Activated CD8-positive, alpha-beta T cell treated with anti-CD3 and anti-CD28 coated beads for 36 hours (primary cell): ENCODE results near the gene ZNRF3. TPM values are rescaled to one million over a fixed set of nuclear protein-coding genes. Genes with fewer than 3 reads are reported as not detected.

Source experiments
- ATAC-seq: fragments of 200-7000 bp; cut with Tn5 transposase; one replicate; pipeline ENCODE4 v1.10.0; 2021; ENCODE audit warnings: mild to moderate bottlenecking, moderate library complexity
- CTCF ChIA-PET: fragments of 350-600 bp; sonication (Branson Sonifier 250); formaldehyde crosslinking; loops from one replicate; lab custom pipeline; 2021; ENCODE audit warnings: antibody characterized with exemption; lab: Charles Lee
- POLR2A ChIA-PET: fragments of 350-600 bp; sonication (Branson Sonifier 250); formaldehyde crosslinking; loops from one replicate; lab custom pipeline; 2021; ENCODE audit warnings: antibody characterized with exemption; lab: Charles Lee
- DNase-seq: peaks from one replicate; pipeline ENCODE4 v3.0.0-alpha.2; 2020
- H3K27ac Mint-ChIP-seq: one replicate; pipeline ENCODE4 v1.8.0; 2021; ENCODE audit warnings: mild to moderate bottlenecking, mixed read lengths
- H3K27me3 Mint-ChIP-seq: one replicate; pipeline ENCODE4 v1.8.0; 2021; ENCODE audit warnings: mixed read lengths
- H3K36me3 Mint-ChIP-seq: one replicate; pipeline ENCODE4 v1.8.0; 2021; ENCODE audit warnings: low read depth, mixed read lengths
- H3K4me1 Mint-ChIP-seq: one replicate; pipeline ENCODE4 v1.8.0; 2021; ENCODE audit warnings: low read depth, mixed read lengths
- H3K4me3 Mint-ChIP-seq: one replicate; pipeline ENCODE4 v1.8.0; 2021; ENCODE audit warnings: mild to moderate bottlenecking, moderate library complexity, mixed read lengths
- H3K9me3 Mint-ChIP-seq: one replicate; pipeline ENCODE4 v1.8.0; 2021; ENCODE audit warnings: mixed read lengths
- intact Hi-C: fragments of 100-400 bp; cut with micrococcal nuclease; formaldehyde crosslinking; loops from one replicate; pipeline ENCODE4 v1.10.0; 2022
- total RNA-seq, 2 experiments: library from RNA; stranded (reverse); gene quantifications; one replicate each; pipeline ENCODE4 v1.2.3, GENCODE V29; 2021
- TF ChIP-seq, protein P1 (sequence below): fragments of 200-600 bp; IDR thresholded peaks from one replicate; pipeline ENCODE4 v1.8.0; 2022; ENCODE audit warnings: antibody characterized with exemption, mild to moderate bottlenecking

Gene ZNRF3
- total RNA-seq, 2 experiments from 2014 or later = 2.0 to 2.5 TPM

DNA sequence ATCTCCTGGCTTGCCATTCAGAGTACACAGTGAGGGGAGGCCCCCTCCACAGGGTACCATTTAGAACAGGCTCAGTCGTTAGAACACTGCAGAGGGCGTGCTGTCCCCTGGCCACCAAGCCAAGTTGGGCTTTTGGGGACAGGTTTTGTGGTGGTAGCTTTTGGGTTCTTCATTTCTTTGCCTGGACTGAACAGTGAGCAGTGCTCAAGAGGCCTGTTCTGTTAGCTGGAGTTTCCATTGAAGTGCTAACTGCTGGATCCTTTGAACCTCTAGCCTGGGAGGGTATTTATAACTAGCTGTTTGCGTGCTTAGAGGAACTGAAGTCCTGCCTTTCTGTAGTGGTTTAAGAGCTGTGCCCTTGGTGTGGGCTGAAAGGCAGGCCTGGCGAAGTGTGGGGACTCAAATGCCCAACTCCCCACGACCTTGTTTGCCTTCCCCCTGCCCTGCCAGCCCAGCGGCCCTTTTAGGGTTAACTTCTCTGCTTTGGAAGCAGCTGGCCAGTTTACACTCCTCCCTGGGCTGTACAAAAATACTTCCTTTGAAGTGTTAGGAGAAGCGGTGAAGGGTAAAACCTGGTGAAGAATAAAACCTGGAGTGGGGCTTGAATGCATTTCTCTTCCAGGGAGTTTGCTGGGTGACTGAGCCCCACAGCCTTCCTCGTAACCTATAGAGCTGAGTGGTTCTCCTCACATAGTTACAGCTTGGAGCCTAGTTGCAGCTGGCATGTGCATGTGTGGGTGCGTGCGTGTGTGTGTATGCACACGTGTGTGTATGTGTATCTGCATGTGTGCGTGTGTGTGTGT lies 34.6 kb downstream of the ZNRF3 start:
- intact Hi-C loops = no loop called here
- no peak overlapping the region for H3K27ac Mint-ChIP-seq
- CTCF ChIA-PET = interaction anchor here (1.4 kb wide), 1 partner anchor 123 kb away, joined by 3 read pairs; no protein-coding TSS in a partner anchor
- H3K36me3 Mint-ChIP-seq = no peaks in the 10 kb centered on the region
- POLR2A ChIA-PET = interaction anchor here (1.0 to 1.6 kb wide), 2 partner anchors 9 to 152 kb away, joined by 3 to 6 read pairs; no protein-coding TSS in a partner anchor
- ATAC-seq (no peak), DNase-seq (no peak)
- peaks cover 40% of the 10 kb centered on the region for H3K27me3 Mint-ChIP-seq
- TF ChIP-seq, protein P1, sequence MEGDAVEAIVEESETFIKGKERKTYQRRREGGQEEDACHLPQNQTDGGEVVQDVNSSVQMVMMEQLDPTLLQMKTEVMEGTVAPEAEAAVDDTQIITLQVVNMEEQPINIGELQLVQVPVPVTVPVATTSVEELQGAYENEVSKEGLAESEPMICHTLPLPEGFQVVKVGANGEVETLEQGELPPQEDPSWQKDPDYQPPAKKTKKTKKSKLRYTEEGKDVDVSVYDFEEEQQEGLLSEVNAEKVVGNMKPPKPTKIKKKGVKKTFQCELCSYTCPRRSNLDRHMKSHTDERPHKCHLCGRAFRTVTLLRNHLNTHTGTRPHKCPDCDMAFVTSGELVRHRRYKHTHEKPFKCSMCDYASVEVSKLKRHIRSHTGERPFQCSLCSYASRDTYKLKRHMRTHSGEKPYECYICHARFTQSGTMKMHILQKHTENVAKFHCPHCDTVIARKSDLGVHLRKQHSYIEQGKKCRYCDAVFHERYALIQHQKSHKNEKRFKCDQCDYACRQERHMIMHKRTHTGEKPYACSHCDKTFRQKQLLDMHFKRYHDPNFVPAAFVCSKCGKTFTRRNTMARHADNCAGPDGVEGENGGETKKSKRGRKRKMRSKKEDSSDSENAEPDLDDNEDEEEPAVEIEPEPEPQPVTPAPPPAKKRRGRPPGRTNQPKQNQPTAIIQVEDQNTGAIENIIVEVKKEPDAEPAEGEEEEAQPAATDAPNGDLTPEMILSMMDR = no peak
- peaks cover 15% of the 10 kb centered on the region for H3K4me1 Mint-ChIP-seq
- H3K4me3 Mint-ChIP-seq = no peak overlapping the region
- H3K9me3 Mint-ChIP-seq = no peaks in the 10 kb centered on the region

DNA sequence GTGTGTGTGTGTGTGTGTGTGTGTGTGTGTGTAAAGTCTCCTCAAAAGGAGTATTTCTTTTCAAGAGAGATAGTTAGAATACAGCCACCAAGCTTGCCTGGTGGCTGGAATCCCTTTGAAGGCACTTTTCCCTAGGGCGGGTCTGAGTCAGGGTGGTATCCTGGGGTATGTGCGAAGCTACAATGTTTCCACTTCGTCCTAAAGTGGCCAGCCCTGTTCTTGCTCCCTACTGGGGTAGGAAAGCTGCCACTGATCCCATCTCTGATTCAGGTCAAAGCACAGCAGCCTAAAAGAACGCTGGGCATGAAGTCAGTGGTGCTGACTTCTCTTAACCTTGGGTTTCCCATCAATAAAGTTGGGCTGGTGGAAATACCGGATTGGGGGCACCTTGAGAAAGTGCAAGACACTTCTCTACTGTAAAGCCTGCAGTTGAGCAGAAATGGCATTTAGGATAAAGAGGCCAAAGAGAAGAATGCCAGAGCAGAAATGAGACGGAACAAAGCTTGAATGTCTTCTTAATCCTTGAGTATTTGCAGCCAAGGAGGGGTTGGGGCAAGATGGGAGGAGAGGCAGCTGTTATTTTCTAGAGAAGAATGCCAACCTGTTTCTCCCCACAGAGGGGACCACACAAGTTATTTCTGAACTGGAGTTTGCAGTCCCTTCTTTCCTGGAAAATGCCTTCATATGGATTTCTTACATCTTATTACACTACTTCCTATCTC lies 35.3 kb downstream of the ZNRF3 start:
- TF ChIP-seq, protein P1 = no peak
- intact Hi-C loops = no loop called here
- no peak overlapping the region for H3K4me3 Mint-ChIP-seq
- no peak for ATAC-seq
- CTCF ChIA-PET = interaction anchor here (1.4 kb wide), 1 partner anchor 122 kb away, joined by 3 read pairs; no protein-coding TSS in a partner anchor
- no peak overlapping the region for H3K27ac Mint-ChIP-seq
- no peaks in the 10 kb centered on the region for H3K9me3 Mint-ChIP-seq
- DNase-seq = no peak
- POLR2A ChIA-PET = interaction anchor here (1.0 to 1.6 kb wide), 2 partner anchors 9 to 153 kb away, joined by 3 to 6 read pairs; no protein-coding TSS in a partner anchor
- H3K4me1 Mint-ChIP-seq = peaks cover 15% of the 10 kb centered on the region
- peaks cover 38% of the 10 kb centered on the region for H3K27me3 Mint-ChIP-seq
- H3K36me3 Mint-ChIP-seq = no peaks in the 10 kb centered on the region

DNA sequence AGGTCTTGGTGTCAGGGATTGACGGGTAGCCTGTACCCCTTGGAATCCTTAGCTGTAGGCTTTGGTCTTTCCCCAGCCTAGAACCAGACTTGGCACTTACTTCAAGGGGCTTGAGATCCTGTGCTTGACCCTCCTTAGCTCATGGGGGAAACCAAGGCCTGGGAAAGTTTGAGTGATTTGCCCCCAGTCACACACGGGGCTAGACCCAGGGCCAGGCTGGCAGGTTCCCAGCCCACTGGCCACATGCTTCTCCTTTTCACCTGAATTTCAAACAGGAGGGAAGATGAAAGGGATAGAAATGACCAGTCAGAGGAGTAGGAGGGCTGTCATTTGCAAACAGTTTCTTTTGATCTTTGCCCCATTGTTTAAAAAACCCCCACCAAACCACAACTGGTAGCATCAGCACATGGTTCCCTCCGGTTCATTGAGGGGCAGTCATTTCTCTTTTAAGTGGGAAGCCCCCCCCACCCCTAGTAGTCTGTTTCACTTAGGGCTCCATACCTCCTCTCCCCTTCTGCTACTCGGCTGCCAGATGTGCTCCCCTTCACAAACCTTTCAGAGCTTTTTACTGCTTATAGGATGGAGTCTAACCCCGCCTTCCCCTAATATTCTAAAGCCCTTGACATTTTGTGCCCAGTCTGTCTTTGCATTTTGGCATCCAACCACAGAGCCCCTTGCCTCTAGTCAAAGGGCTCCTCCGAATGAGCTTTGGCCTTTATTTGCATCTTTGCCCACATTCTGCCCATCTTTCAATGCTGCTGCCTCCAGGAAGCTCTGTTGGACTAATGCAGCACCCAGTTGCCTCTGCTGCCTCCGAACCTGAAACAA lies 37.6 kb downstream of the ZNRF3 start:
- Mint-ChIP-seq H3K36me3 (no peaks in the 10 kb centered on the region), H3K4me1 (peaks cover 15% of the 10 kb centered on the region), H3K27ac (no peak overlapping the region), H3K9me3 (no peaks in the 10 kb centered on the region), H3K4me3 (no peak overlapping the region), H3K27me3 (peaks cover 41% of the 10 kb centered on the region)
- peak; percentile 32 for DNase-seq
- POLR2A ChIA-PET = interaction anchor here (1.1 kb wide), 1 partner anchor 12 kb away, joined by 6 read pairs; no protein-coding TSS in a partner anchor
- CTCF ChIA-PET = interaction anchor here (1.0 to 1.2 kb wide), 2 partner anchors 13 to 119 kb away, joined by 3 read pairs; no protein-coding TSS in a partner anchor
- ATAC-seq = no peak
- intact Hi-C loops = no loop called here
- TF ChIP-seq, protein P1 = no peak

DNA sequence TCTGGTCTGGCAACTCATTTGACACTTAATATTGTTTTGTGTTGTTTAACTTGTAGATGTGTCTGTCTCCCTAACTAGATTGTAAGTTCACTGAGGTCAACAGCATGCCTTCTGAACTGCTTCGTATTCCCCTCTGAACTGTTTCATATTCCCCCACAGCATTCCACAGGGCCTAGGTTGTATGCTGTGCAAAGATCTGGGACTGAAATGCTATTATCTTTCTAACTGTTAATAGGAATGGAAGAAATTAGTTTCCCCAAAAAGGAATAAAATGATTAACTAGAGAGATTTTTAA lies 38.2 kb downstream of the ZNRF3 start:
- ChIA-PET CTCF (no interaction called here), POLR2A (interaction anchor here (1.1 kb wide), 1 partner anchor 13 kb away, joined by 6 read pairs; no protein-coding TSS in a partner anchor)
- DNase-seq (no peak), ATAC-seq (no peak)
- intact Hi-C loops = no loop called here
- TF ChIP-seq, protein P1 = no peak
- Mint-ChIP-seq H3K4me1 (peaks cover 15% of the 10 kb centered on the region), H3K4me3 (no peak overlapping the region), H3K36me3 (no peaks in the 10 kb centered on the region), H3K27ac (no peak overlapping the region), H3K27me3 (peaks cover 43% of the 10 kb centered on the region), H3K9me3 (no peaks in the 10 kb centered on the region)
